Cardiac ventricle fibroblast (primary cell): ENCODE results near the gene TEX22. TPM values are rescaled to one million over a fixed set of nuclear protein-coding genes. Genes with fewer than 3 reads are reported as not detected.

Source experiments
- total RNA-seq: library from RNA; depleted of rRNA; stranded (reverse); fragments of >200 nt; gene quantifications from 2 replicates; pipeline ENCODE4 v1.2.3, GENCODE V29; 2015

The TEX22 gene, protein sequence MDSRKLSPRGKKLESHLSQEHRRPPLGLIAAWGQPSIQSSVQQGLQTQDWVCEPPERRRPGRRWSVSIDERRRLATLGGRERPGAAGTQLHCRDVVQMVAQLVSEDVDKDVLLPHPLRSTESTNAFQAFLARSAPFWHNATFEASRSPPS
- total RNA-seq = 0.06 and 0.44 TPM in 2 replicates

DNA sequence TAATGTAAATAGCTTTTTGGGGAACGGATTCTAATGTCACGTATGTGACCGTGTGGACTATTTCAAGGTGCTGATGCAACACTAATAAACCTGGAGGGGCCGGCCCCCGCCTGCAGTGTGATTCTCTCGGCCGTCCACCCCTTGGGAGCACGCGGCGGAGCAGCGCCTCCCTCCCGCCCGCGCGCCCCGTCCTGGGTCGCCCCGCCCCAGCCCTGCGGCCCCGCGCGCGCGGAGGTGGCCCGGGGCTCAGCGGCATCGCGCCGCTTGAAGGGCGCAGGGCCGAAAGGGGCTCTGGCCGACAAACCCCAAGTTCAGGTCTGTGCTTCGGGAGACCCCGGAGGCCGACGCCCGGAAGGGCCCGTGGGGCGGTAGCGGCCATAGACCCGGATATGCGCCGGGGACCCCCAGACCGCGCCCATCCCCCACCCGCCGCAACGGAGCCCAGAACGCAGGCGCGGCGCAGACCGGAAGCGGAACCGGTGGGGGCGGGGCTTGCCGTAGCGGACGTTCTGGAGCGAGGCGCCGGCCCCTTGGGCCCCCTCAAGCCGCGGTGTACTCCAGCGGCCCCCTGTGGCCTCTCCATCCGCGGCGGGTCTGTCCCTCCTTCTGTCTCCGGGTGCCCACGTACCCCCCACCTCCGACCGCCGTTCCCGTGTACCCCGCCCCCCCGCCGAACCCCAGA, at the start of gene TEX22:
Gene TEX22 (plus strand): TSS at position 495 of the 682 bp plus-strand sequence. CDS start 803 bp downstream, outside the sequence.

DNA sequence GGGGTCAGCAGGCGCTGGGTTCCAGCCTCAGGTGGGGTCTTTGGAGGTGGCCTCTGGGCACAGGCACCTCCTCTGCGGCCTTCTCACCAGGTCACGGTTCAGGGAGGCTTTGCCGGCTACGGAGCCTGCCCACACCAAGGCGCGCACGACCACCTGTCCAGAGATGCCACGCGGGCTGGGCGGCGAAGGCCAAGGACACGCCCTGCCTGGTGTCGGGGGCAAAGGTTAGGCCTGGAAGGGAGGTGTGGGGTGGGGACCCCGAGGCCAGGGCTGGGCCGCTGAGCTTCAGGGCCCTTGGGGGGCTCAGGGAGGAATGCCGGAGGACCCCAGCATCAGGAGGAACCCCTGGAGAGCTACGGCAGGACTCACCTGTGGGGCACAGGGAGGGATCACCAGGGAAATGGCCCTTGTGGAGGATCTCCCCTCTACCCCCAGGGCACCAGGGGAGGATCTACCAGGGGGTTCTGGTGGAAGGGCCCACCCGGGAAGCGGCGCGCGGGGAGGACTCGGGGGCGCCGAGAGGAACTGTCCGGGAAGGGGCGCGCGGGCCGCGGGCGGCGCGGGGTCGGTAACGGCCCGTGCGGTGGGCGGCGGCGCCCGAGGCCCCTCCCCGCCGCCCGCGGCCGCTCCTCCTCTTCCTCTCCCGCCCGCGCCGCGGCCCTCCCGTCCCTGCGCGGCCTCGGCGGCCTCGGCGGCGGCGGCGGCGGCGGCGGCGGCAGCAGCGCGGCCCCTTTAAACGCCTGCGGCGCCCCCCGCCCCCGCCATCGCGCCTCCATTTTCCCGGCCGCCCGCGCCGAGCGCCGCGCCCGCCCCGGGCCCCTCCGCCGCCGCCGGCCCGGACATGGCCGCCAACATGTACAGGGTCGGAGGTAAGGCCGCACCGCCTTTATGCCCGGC, 21.1 kb downstream of the TEX22 start, which contains the start of gene MTA1:
Gene MTA1 (plus strand): TSS at position 633 of the 897 bp plus-strand sequence. CDS start 209 bp downstream, at position 842.

Other genes starting within 250 kb of the TEX22 start
- gene JAG2, start 229.8 kb upstream of the TEX22 start, total RNA-seq = 0.81 and 1.9 TPM in 2 replicates
- gene NUDT14, start 217.2 kb upstream of the TEX22 start, total RNA-seq = 9.5 and 9.9 TPM in 2 replicates
- 32.1 and 34.8 TPM in 2 replicates for gene BTBD6, start 150.0 kb upstream of the TEX22 start, total RNA-seq
- gene BRF1, start 97.5 kb upstream of the TEX22 start, total RNA-seq = 24.8 and 28.1 TPM in 2 replicates
- gene PACS2, start 83.8 kb upstream of the TEX22 start, total RNA-seq = 35.2 and 38.4 TPM in 2 replicates
- gene MTA1, start 21.3 kb downstream of the TEX22 start, total RNA-seq = 66.3 and 70.3 TPM in 2 replicates
- gene CRIP2, start 76.3 kb downstream of the TEX22 start, total RNA-seq = 57.6 and 71.1 TPM in 2 replicates
- 0.64 and 10.0 TPM in 2 replicates for gene CRIP1, start 88.3 kb downstream of the TEX22 start, total RNA-seq
- 1.7 and 2.0 TPM in 2 replicates for gene TEDC1, start 92.7 kb downstream of the TEX22 start, total RNA-seq
- gene TMEM121, start 128.0 kb downstream of the TEX22 start, total RNA-seq = 9.3 and 9.9 TPM in 2 replicates